Measurements from ENCODE around the gene PACSIN1.

Gene PACSIN1

DNA sequence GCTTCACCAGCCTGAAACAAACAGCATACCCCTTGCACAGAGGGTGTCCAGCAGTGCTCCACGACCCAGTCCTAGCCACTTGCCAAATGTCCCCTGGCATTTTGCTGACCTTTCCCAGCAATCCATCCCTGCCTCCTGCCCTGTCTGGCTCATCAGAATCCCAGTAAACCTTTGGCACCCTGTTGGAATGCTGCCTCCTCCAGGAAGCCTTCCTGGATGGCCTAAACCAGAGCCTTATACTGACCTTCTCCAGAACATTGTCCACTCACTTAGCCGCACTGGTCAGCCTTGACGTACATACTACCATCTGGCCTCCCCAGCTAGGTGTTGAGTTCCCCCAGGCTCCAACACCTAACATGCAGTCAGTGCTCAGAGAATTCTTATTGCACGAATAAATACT, 2.0 kb upstream of the PACSIN1 start:
- no peak for DNase-seq (ENCODE audit: low read depth)
- TF ChIP-seq, protein P1, sequence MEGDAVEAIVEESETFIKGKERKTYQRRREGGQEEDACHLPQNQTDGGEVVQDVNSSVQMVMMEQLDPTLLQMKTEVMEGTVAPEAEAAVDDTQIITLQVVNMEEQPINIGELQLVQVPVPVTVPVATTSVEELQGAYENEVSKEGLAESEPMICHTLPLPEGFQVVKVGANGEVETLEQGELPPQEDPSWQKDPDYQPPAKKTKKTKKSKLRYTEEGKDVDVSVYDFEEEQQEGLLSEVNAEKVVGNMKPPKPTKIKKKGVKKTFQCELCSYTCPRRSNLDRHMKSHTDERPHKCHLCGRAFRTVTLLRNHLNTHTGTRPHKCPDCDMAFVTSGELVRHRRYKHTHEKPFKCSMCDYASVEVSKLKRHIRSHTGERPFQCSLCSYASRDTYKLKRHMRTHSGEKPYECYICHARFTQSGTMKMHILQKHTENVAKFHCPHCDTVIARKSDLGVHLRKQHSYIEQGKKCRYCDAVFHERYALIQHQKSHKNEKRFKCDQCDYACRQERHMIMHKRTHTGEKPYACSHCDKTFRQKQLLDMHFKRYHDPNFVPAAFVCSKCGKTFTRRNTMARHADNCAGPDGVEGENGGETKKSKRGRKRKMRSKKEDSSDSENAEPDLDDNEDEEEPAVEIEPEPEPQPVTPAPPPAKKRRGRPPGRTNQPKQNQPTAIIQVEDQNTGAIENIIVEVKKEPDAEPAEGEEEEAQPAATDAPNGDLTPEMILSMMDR (IDR thresholded peaks at IDR 0.05; ENCODE audit: low read depth, low read length, missing control alignments), result no peak
- no peak overlapping the region for H3K4me3 ChIP-seq (ENCODE audit: low read depth, low read length)

DNA sequence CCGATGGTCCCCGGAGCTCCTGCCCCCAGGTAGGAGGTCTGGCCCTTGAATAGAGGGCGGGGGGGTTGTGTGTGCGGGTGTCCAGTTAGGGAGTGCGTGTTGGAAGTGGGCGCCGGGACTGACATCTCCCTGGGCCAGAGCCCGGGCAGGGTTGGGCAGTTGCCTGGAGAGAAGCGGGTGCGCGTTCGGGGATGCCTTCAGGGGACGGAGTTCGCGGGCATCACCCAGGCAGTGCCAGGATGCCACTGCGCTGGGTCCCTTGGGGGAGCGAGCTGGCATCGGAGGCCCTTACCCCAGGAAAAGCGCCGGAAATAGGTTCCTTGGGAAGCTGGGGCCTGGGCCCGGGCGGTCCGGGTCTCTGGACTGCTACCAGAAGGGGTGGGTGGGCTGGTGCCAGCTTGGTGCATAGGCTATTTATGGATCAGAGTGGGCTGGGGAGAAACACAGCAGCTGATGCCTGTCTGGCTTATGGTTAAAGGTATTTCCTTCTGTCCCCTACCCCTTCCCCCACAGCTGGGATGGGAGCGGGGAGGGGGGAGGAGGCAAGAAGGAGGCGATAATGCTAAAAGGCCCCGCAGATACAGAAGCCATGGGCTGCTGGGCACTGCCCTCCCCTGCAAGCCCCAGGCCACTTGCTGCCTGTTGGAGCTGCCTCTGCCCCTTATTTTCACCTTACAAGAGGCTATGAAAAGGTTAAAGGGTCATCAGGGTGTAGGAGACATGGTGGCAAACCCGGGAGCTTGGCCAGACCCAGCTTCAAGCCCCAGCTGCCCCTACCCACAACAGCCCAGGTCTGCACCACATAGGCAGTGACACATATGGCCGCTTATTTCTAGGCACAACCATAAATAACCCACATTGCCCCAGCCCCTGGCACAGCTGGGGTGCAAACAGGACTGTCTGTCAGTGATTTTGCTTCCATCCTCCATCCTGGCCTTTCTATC, 638 bp downstream of the PACSIN1 start:
- TF ChIP-seq, protein P1 (IDR thresholded peaks at IDR 0.05; ENCODE audit: low read depth, low read length, missing control alignments), result no peak
- H3K4me3 ChIP-seq (ENCODE audit: low read depth, low read length), result no peak overlapping the region; the same call in 1 of the 2 replicates
- no peak for DNase-seq (ENCODE audit: low read depth)

DNA sequence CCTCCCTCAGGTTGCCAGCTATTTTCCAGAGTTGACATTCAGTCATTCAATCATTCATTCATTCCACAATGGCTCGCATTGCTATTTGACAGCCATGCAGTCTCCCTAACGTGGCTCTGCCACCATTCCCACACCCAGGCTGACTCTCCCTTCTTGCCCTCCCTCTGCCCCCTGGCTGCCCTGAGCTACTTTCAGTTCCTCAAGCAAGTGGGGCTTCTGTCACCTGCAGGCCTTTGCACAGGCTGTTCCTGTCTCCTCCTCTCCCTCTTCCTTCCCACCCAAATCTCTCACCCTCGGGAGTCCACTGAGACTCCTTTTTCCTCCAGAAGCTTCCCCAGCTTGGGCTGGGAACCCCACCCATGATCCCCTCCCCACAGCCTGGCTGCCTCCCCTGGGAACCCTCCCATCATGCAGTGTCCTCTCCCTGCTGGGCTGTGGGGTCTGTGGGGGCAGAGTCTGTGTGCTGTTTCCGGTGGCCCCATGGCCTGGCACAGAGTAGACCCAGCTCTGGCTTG, 2.6 kb downstream of the PACSIN1 start:
- DNase-seq (ENCODE audit: low read depth), result peak; percentile 19
- TF ChIP-seq, protein P1 (IDR thresholded peaks at IDR 0.05; ENCODE audit: low read depth, low read length, missing control alignments), result peak; percentile 5

DNA sequence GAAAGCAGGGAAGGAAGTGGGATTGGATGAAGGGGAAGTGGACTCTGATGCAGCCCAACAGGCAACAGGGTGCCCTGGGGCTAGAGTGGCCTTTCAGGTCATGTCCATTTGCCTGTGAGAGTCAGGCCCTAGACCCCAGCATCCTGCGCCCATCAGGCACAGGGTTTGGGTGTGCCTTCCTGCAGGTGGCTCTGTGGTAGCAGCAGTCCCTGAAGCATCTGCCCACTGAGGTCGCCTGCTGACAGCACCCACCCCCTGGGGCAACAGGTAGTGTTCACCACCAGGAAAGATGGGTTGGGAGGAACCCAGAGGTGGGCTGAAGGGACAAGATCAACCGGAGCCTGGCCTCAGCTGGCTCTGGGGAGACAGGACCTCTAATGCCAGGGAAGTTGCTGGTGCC, 3.6 kb downstream of the PACSIN1 start:
- TF ChIP-seq, protein P1 (IDR thresholded peaks at IDR 0.05; ENCODE audit: low read depth, low read length, missing control alignments), result no peak
- no peak for DNase-seq (ENCODE audit: low read depth)
- H3K4me3 ChIP-seq (ENCODE audit: low read depth, low read length), result no peak overlapping the region

More for the DNA sequence above, 2.6 kb downstream of the PACSIN1 start:
- H3K4me3 ChIP-seq (ENCODE audit: low read depth, low read length), result no peak overlapping the region

DNA sequence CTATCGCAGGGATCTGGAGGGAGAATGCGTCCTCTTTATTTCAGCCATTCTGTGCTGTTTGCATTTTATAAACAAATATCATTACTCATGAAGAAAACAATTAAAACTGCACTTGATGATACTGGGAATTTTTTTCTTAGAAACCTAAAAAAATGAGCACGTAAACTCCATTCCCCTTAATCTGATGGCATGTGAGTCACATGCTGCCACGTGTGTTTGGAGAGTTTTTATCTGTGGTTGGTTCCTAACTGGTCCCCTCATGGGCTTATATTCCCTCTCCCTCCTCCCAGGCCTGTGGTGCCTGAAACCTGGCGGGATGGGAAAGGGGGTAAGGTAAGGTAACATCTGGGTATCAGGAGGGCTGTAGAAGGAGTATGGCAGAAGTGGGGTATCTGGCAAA, 6.5 kb downstream of the PACSIN1 start:
- no peak for DNase-seq (ENCODE audit: low read depth)
- TF ChIP-seq, protein P1 (IDR thresholded peaks at IDR 0.05; ENCODE audit: low read depth, low read length, missing control alignments), result no peak
- no peak overlapping the region for H3K4me3 ChIP-seq (ENCODE audit: low read depth, low read length)

DNA sequence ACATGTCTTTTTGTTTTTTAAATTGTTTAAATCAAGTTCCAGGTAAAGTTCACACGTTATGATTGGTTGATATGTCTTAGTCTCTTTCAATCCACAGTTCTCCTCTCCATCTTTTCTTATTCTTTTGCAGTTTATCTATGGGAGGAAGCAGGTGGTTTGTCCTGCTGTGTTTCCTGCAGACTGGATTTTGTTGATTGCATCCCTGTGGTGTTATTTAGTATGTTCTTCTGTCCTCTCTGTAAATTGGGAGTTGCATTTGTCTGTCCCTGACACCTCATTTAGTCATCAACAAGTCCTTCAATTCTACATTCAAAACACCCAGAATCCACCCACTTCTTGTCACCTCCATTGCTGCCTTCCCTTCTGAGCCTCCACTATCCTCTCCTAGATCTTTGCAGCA, 8.1 kb downstream of the PACSIN1 start:
- DNase-seq (ENCODE audit: low read depth), result no peak
- TF ChIP-seq, protein P1 (IDR thresholded peaks at IDR 0.05; ENCODE audit: low read depth, low read length, missing control alignments), result no peak
- H3K4me3 ChIP-seq (ENCODE audit: low read depth, low read length), result no peak overlapping the region

All from GM12864 (cell line).